Measurements from ENCODE around the gene TEX22.

DNA sequence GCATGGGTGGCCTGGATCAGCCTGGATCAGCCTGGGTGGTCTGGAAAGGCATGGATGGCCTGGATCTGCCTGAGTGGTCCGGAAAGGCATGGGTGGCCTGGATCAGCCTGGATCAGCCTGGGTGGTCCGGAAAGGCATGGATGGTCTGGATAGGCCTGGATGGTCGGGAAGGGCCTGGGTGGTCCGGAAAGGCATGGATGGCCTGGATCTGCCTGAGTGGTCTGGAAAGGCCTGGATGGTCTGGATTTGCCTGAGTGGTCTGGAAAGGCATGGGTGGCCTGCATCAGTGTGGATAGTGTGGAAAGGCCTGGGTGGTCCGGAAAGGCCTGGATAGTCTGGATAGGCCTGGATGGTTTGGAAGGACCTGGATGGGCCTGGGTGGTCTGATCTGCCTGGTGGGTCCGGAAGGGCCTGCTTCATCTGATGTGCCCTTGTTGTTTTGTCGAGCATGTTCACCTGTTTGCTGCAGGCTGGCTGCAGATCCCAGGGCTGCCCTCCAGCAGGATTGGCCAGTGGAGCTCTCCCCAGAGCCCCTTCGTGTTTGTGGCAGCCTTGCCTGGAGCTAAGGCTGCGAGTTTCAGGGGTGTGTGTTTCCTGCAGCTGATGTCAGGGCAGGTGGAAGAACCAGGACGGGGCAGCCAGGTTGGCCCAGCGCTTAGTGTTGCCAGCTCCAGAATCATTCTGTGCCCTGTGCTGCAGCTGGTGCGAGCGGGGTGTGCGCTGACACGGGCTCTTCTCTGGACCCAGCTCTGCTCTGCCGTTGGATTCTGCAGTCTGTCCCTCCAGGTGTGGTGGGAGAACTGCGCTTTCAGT is 19.3 kb upstream of the TEX22 start:
- no peak for TF ChIP-seq EZH2 (IDR thresholded peaks at IDR 0.05; ENCODE audit: low read depth)
- TF ChIP-seq, protein P1, sequence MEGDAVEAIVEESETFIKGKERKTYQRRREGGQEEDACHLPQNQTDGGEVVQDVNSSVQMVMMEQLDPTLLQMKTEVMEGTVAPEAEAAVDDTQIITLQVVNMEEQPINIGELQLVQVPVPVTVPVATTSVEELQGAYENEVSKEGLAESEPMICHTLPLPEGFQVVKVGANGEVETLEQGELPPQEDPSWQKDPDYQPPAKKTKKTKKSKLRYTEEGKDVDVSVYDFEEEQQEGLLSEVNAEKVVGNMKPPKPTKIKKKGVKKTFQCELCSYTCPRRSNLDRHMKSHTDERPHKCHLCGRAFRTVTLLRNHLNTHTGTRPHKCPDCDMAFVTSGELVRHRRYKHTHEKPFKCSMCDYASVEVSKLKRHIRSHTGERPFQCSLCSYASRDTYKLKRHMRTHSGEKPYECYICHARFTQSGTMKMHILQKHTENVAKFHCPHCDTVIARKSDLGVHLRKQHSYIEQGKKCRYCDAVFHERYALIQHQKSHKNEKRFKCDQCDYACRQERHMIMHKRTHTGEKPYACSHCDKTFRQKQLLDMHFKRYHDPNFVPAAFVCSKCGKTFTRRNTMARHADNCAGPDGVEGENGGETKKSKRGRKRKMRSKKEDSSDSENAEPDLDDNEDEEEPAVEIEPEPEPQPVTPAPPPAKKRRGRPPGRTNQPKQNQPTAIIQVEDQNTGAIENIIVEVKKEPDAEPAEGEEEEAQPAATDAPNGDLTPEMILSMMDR (conservative IDR thresholded peaks at IDR 0.05) = no peak

Data from PC-9 (cell line).